Measurements from ENCODE around the gene BTBD17.

DNA sequence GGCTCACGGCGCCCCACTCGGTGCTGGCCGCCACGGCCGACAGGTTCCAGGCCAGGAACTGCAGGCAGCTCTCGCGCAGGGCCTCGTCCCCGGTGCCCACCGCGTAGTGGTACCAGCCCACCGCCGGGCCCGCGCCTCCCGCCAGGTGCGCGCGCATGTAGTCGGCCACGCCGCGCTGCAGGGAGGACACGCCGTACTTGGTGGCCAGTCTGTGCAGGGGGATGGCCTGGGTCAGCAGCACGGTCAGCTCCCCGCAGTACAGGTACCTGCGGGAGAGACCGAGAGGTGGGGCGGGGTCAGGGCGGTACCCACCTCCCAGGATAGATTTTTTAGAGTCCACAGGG, 4.2 kb downstream of the BTBD17 start:
- TF ChIP-seq GATA3 (IDR thresholded peaks at IDR 0.05; ENCODE audit: low read depth, low read length) = no peak
- TF ChIP-seq GATA2 (IDR thresholded peaks at IDR 0.05; ENCODE audit: low read depth, low read length) = no peak

All from SH-SY5Y (cell line).